HG03139 (cell line): Measurements from ENCODE around the gene UBE2C.
A peak's percentile ranks its signal among the peaks of the same experiment; 100 is the strongest.
"Not testable (repeated sequence)": the region's sequence is repeated elsewhere in the genome, so short reads cannot be mapped to it uniquely, and the experiment has no call there.

Experiments
- ATAC-seq: cut with Tn5 transposase; IDR thresholded peaks from one replicate; pipeline ENCODE4 v1.9.1; 2021; ENCODE audit not compliant: unreplicated experiment

UBE2C gene

DNA sequence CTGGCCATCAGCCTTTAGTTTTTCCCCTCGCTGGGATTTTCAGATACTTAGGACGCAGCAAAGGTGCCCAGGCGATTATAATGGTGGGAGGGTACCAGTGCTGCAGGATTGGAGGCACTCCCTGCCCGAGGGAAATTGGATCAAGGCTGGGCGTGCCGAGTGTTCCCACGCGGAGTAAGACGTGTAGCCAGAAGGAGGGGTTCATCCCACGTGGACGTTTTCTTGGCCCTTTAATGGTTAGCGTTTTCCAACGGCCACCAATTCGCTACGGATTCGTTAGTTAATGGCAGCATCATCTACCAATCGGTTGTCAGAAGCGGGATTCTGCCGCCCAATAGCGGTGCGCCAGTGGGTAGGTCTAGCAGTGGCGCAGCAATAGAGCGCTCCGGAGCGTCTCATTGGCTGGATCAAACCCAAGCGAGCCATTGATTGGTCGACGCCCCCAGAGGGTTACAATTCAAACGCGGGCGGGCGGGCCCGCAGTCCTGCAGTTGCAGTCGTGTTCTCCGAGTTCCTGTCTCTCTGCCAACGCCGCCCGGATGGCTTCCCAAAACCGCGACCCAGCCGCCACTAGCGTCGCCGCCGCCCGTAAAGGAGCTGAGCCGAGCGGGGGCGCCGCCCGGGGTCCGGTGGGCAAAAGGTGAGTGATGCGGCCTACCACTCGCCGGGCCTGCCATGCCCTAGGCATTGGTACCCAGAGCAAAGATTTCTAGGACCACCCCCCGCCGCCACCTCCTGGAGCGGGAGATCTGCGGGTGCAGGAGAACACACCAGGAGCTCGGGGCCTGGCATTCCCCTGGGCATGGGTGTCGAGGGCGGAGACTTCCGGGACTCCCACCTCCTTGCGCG, at the start of gene UBE2C:
TSS of gene UBE2C (plus strand) at position 488 of the 849 bp plus-strand sequence. CDS start at position 540, 52 bp downstream.
- ATAC-seq: peak; percentile 96

GRCh38 chr20:45764618-45765282, 47.7 kb upstream of the UBE2C start:
- ATAC-seq: not testable (repeated sequence)

DNA sequence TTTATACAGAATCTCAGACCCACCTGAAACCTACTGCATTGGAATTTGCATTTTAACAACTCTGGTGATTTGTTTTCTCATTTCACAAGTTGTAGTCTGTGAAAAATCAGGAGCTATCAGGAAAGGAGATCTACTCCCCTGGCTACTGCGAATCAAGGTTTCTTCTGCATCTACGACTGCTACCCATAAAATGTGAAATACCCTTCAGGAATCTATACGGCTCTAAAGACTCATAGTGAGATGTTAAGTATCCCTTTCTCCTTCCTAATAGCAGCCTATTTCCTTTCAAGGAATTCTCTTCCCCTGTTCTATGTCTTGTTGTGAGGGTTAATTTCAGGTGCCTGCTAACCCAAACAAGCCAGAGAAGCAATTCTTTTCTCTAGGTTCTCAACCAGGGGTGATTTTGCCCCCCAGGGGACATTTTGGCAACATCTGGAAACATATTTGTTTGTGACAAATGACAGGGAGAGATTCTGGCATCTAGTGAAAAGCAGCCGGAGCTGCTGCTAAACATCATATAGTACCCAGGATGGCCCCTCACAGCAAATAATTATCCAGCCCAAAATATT, 47.1 kb upstream of the UBE2C start:
- ATAC-seq: no peak

GRCh38 chr20:45765980-45766379, 46.5 kb upstream of the UBE2C start:
- no peak for ATAC-seq

DNA sequence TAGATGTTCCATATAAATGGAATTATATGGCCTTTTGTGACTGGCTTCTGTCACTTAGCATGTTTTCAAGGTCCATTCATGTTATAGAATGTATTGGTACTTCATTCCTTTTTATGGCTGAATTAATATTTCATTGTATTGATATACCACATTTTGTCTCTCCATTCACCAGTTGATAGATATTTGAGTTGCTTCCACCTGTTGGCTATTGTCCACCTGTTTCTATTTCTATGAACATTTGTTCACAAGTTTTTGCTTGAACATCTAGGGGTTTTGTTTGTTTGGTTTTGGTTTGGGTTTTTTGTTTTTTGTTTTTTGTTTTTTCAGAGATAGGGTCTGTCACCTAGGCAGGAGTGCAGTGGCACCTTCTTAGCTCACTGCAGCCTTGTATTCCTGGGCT, 44.0 kb upstream of the UBE2C start:
- ATAC-seq: no peak

- no peak for ATAC-seq
Measured at GRCh38 chr20:45771182-45771759, 41.2 kb upstream of the UBE2C start.

- no peak for ATAC-seq
Measured at GRCh38 chr20:45772693-45773092, 39.8 kb upstream of the UBE2C start.

- no peak for ATAC-seq
Measured at GRCh38 chr20:45774945-45775344, 37.5 kb upstream of the UBE2C start.

- ATAC-seq: no peak
Measured at GRCh38 chr20:45775411-45775810, 37.0 kb upstream of the UBE2C start.

DNA sequence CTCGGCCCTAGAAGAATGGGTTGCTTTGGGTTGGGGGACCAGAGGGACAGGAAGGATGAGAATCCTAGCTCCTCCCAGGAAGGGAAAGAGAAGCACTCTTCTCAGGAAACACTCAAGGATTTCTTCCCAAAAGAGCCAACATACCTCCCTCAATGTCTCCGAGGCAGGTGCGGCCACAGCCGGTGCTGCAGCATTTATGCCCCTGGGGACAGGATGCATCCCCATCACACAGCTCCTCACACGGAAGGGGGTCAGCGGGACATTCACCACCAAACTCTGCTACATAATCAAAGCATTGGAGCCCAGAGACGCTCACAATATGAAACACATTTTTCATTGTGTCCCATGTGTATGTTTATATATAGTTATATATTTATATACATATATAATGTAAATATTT, 35.5 kb upstream of the UBE2C start:
- ATAC-seq: no peak

GRCh38 chr20:45779011-45779915, 33.2 kb upstream of the UBE2C start:
- no peak for ATAC-seq

DNA sequence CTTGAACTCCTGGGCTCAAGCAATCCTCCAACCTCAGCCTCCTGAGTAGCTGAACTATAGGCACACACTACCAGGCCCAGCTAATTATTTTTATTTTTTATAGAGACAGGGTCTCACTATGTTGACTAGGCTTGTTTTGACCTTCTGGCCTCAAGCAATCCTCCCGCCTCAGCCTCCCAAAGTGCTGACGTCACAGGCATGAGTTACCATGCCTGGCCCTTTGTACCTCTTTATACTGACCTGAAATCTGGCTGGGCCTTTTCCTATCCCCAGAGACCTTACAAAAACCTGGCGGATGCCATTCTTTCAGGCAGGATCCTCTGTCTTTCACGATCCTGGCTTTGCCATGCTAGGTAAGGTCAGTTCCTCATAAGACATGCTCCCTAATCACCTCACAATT, 32.3 kb upstream of the UBE2C start:
- ATAC-seq: no peak

DNA sequence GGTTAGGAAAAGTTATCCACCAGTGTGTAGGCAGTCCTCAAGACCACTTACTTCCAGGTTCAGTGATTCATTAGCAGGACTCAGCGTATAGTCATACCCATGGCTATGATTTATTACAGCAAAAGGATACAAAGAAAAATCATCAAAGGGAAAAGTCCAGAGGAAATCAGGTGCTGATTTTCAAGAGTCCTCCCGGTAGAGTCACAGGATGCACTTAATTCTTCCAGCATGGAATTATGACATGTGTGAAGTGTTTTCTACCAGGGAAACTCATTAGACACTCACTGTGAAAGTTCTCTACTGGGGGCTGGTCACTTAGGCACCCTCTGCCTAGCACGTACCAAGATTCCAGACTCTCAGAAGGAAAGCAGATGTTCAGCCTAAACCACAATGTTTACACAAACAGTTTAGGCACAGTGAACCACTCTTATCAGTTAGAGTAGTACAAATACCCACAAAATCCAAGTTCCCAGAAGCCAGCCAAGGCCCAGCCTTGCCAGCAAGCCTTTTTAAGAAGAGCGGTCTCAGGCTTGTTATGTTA, 31.0 kb upstream of the UBE2C start:
- no peak for ATAC-seq

DNA sequence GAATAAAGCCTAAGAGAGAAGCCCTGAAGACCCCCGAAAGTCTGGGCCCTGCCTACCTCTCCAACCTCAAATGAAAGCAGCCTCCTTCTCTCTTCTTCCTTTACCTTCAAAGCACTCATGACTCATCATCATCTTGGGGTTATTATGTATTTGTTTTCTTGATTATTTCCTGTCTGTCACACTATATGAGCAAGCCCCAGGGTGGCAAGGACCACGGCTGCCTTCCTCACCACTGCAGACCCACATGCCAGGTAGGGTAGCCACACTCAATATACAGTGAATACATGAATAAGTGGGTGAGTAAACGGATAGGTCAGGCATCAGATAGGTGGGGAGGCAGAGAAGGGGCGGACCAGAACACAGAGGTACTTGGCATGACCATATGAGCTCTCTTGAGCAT, 29.6 kb upstream of the UBE2C start:
- ATAC-seq: no peak

- no peak for ATAC-seq
Measured at GRCh38 chr20:45783656-45784294, 28.7 kb upstream of the UBE2C start.

GRCh38 chr20:45788351-45788750, 24.1 kb upstream of the UBE2C start:
- ATAC-seq: no peak

DNA sequence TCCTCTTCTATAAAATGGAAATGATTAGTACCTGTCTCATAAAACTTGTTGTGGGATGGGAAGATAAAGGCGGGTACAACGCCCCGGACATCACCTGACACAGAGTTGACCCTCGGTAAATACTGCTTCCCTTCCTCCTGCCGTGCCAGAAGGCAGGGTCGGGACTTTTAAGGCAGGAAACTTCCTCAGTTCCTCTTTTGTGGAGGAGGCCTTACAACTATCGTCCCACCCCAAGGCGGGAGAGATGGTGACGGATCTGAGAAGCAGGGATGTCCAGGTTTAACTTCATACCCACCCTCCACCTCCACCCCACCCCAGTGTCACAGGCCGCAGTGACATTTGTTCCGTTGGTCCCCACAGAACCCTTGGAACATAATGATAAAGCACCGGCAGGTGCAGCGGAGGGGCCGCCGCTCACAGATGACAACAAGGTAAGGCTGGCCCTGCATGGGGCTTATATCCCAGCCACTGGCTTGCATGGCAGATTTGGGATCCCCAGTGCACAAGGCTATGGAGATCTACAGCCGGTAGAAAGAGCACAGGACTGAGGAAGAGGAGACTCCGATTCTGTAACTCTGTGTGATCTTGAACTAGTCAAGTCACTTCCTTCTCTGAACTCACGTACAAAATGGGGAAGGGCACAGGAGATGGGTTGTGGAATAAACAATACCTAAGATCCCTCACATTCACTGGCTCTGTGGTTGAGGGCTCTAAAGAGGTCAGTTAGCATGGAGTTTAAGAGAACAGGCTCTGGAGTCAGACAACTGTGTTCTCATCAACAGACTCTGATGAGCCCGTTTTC, 19.9 kb upstream of the UBE2C start:
- ATAC-seq: peak; percentile 12

DNA sequence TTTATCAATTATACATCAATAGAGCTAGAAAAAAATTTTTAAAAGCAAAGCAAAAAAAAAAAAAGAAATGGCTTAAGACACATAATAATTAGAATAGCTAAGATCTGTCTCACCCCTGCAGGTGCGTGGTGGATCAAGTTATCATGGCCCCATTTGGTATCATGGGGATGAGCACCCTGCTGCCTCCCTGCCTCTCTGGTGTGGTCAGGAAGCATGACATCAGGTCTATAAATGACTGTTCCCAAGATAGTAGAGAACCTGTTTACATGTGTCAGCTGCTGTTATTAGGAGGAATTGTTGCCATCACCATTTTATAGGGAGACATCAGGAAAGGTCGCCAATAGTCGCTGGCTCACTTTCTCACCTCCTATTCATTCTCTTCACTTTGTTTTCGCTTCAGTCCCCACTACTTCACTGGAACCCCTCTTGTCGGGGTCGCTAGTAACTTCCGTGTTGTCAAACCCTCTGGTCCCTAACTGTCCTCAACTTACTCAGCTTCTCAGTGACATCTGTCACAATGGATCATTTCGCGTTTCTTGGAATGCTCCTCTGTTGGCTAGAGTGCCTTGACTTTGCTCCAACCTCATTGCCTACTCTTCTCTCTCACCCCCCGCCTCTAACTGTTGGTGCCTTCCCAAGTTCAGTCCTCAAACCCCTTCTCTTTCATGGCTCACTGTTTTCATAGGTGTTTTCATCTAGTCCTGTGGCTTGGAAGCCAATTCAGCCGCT, 15.9 kb upstream of the UBE2C start:
- no peak for ATAC-seq
